AG04449 (cell line): ENCODE measurements around the gene MAN1A2.

Experiments
- CTCF ChIA-PET: fragments of 350-600 bp; formaldehyde crosslinking; extraction: SDS; loops from one replicate; lab custom pipeline; 2021; ENCODE audit warnings: antibody characterized with exemption; lab: Yijun Ruan, JAX
- POLR2A ChIA-PET: fragments of 400-600, 350-600 bp; formaldehyde crosslinking; extraction: SDS; loops from one replicate; lab custom pipeline; 2020; ENCODE audit warnings: antibody characterized with exemption, inconsistent platforms; lab: Yijun Ruan, JAX
- DNase-seq: peaks from one replicate; pipeline ENCODE4 v3.0.0-alpha.2; 2010; ENCODE audit warnings: low read depth, low spot score
- H3K4me3 ChIP-seq: 2 replicates; pipeline ENCODE4 v1.5.1; 2011; ENCODE audit warnings: low read depth, mild to moderate bottlenecking, control low read depth, low read length
- TF ChIP-seq, protein P1 (sequence below): IDR thresholded peaks from one replicate; pipeline ENCODE4 v1.5.1; 2011; ENCODE audit warnings: mild to moderate bottlenecking, moderate library complexity, low read length, control low read depth, inconsistent platforms; ENCODE audit not compliant: insufficient read depth; ENCODE audit errors: missing control alignments

The MAN1A2 gene

GRCh38 chr1:117327011-117327410 lies 40.2 kb upstream of the MAN1A2 start:
- TF ChIP-seq, protein P1, sequence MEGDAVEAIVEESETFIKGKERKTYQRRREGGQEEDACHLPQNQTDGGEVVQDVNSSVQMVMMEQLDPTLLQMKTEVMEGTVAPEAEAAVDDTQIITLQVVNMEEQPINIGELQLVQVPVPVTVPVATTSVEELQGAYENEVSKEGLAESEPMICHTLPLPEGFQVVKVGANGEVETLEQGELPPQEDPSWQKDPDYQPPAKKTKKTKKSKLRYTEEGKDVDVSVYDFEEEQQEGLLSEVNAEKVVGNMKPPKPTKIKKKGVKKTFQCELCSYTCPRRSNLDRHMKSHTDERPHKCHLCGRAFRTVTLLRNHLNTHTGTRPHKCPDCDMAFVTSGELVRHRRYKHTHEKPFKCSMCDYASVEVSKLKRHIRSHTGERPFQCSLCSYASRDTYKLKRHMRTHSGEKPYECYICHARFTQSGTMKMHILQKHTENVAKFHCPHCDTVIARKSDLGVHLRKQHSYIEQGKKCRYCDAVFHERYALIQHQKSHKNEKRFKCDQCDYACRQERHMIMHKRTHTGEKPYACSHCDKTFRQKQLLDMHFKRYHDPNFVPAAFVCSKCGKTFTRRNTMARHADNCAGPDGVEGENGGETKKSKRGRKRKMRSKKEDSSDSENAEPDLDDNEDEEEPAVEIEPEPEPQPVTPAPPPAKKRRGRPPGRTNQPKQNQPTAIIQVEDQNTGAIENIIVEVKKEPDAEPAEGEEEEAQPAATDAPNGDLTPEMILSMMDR: no peak
- ChIA-PET CTCF (interaction anchor here (1.4 kb wide), 1 partner anchor 40 kb away, joined by 3 read pairs; no protein-coding TSS in a partner anchor), POLR2A (no interaction called here)
- DNase-seq: no peak
- H3K4me3 ChIP-seq: no peak overlapping the region

GRCh38 chr1:117335376-117336086 lies 31.7 kb upstream of the MAN1A2 start:
- TF ChIP-seq, protein P1: no peak
- DNase-seq: no peak
- POLR2A ChIA-PET: no interaction called here
- no peak overlapping the region for H3K4me3 ChIP-seq
- CTCF ChIA-PET: interaction anchor here (0.7 kb wide), 1 partner anchor 51 kb away, joined by 3 read pairs; no protein-coding TSS in a partner anchor

GRCh38 chr1:117336088-117336817 lies 31.0 kb upstream of the MAN1A2 start:
- ChIA-PET CTCF (interaction anchor here (0.7 kb wide), 1 partner anchor 52 kb away, joined by 3 read pairs; no protein-coding TSS in a partner anchor), POLR2A (no interaction called here)
- TF ChIP-seq, protein P1: no peak
- no peak overlapping the region for H3K4me3 ChIP-seq
- DNase-seq: no peak

GRCh38 chr1:117339866-117340700 lies 27.2 kb upstream of the MAN1A2 start:
- H3K4me3 ChIP-seq: no peak overlapping the region
- CTCF ChIA-PET: interaction anchor here (0.7 to 1.4 kb wide), 2 partner anchors 173 to 218 kb away, joined by 3 read pairs; no protein-coding TSS in a partner anchor
- DNase-seq: no peak
- POLR2A ChIA-PET: no interaction called here
- TF ChIP-seq, protein P1: no peak

GRCh38 chr1:117341123-117341522 lies 26.1 kb upstream of the MAN1A2 start:
- no peak for DNase-seq
- POLR2A ChIA-PET: no interaction called here
- CTCF ChIA-PET: interaction anchor here (1.4 kb wide), 1 partner anchor 219 kb away, joined by 3 read pairs; no protein-coding TSS in a partner anchor
- TF ChIP-seq, protein P1: no peak
- no peak overlapping the region for H3K4me3 ChIP-seq
